Panc1 (cell line): Measurements from ENCODE around the gene IFT80.

Experiments
- POLR2AphosphoS5 ChIP-seq: IDR thresholded peaks from 2 replicates; pipeline ENCODE4 v1.6.1; 2012; ENCODE audit warnings: mild to moderate bottlenecking, low read depth, low read length, moderate library complexity
- TCF7L2 ChIP-seq: IDR thresholded peaks from 2 replicates; pipeline ENCODE4 v1.6.1; 2011; ENCODE audit warnings: mild to moderate bottlenecking, low read depth, low read length, inconsistent platforms
- TF ChIP-seq, protein P1 (sequence below): fragments of 450-650 bp; IDR thresholded peaks from 2 replicates; pipeline ENCODE4 v1.5.1; 2017; ENCODE audit warnings: mild to moderate bottlenecking
- TF ChIP-seq, protein P2 (sequence below), 2 experiments: IDR thresholded peaks; 2 replicates each; pipeline ENCODE4 v1.6.1; 2011 to 2012; ENCODE audit warnings: low read depth in 2 of 2, control low read depth in 1 of 2, low read length in 1 of 2, mild to moderate bottlenecking in 1 of 2, moderate library complexity in 1 of 2; ENCODE audit not compliant: insufficient read depth in 1 of 2

DNA sequence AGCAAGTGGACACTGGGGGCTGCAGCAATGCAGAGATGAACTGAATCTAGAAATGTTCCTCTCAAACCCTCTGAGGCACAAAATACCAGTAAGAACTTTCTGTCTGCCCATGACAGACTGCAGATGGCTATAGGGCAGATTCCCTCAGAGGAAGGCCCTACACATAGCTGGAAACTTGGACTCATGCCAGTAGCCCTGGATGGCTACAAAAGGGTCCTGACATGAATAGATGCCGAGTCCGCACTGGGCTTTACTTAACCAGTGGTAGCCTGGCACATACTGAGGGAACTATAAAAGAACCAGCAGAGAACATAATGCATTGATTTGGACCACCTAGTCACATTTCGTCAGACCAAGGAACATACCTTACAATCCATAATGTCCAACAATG is 107.1 kb downstream of the IFT80 start:
- TF ChIP-seq, protein P1, sequence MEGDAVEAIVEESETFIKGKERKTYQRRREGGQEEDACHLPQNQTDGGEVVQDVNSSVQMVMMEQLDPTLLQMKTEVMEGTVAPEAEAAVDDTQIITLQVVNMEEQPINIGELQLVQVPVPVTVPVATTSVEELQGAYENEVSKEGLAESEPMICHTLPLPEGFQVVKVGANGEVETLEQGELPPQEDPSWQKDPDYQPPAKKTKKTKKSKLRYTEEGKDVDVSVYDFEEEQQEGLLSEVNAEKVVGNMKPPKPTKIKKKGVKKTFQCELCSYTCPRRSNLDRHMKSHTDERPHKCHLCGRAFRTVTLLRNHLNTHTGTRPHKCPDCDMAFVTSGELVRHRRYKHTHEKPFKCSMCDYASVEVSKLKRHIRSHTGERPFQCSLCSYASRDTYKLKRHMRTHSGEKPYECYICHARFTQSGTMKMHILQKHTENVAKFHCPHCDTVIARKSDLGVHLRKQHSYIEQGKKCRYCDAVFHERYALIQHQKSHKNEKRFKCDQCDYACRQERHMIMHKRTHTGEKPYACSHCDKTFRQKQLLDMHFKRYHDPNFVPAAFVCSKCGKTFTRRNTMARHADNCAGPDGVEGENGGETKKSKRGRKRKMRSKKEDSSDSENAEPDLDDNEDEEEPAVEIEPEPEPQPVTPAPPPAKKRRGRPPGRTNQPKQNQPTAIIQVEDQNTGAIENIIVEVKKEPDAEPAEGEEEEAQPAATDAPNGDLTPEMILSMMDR, result no peak
- TF ChIP-seq POLR2AphosphoS5, result no peak
- TF ChIP-seq, protein P2, sequence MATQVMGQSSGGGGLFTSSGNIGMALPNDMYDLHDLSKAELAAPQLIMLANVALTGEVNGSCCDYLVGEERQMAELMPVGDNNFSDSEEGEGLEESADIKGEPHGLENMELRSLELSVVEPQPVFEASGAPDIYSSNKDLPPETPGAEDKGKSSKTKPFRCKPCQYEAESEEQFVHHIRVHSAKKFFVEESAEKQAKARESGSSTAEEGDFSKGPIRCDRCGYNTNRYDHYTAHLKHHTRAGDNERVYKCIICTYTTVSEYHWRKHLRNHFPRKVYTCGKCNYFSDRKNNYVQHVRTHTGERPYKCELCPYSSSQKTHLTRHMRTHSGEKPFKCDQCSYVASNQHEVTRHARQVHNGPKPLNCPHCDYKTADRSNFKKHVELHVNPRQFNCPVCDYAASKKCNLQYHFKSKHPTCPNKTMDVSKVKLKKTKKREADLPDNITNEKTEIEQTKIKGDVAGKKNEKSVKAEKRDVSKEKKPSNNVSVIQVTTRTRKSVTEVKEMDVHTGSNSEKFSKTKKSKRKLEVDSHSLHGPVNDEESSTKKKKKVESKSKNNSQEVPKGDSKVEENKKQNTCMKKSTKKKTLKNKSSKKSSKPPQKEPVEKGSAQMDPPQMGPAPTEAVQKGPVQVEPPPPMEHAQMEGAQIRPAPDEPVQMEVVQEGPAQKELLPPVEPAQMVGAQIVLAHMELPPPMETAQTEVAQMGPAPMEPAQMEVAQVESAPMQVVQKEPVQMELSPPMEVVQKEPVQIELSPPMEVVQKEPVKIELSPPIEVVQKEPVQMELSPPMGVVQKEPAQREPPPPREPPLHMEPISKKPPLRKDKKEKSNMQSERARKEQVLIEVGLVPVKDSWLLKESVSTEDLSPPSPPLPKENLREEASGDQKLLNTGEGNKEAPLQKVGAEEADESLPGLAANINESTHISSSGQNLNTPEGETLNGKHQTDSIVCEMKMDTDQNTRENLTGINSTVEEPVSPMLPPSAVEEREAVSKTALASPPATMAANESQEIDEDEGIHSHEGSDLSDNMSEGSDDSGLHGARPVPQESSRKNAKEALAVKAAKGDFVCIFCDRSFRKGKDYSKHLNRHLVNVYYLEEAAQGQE (IDR thresholded peaks at IDR 0.05; ENCODE audit: insufficient read depth in 1 of 2, low read depth in 2 of 2, low read length in 1 of 2), result no peak
- no peak for TF ChIP-seq TCF7L2
